RWPE2 (cell line): ENCODE data around the gene C9orf57.
"Not testable (repeated sequence)": the region's sequence is repeated elsewhere in the genome, so short reads cannot be mapped to it uniquely, and the experiment has no call there.

ENCODE experiments used
- ATAC-seq: fragments of 200-7000 bp; cut with Tn5 transposase; 3 replicates; pipeline ENCODE4 v1.9.1; 2021; ENCODE audit warnings: low read depth
- DNase-seq: peaks from one replicate; pipeline ENCODE4 v3.0.0-alpha.2; 2020; ENCODE audit warnings: low spot score
- H3K27ac ChIP-seq: fragments of 450-650 bp; 2 replicates; pipeline ENCODE4 v1.5.1; 2017; ENCODE audit warnings: mild to moderate bottlenecking; ENCODE audit not compliant: poor library complexity, severe bottlenecking
- H3K27me3 ChIP-seq: fragments of 250-450 bp; sonication (Bioruptor Pico); 2 replicates; pipeline ENCODE4 v1.5.1; 2021; ENCODE audit warnings: mild to moderate bottlenecking, moderate library complexity; ENCODE audit not compliant: insufficient read depth, poor library complexity, severe bottlenecking
- H3K36me3 ChIP-seq: fragments of 250-450 bp; sonication (Bioruptor Pico); 2 replicates; pipeline ENCODE4 v1.5.1; 2020; ENCODE audit warnings: low read depth, mild to moderate bottlenecking, moderate library complexity
- H3K4me1 ChIP-seq: fragments of 250-450 bp; sonication (Bioruptor Pico); 2 replicates; pipeline ENCODE4 v1.5.1; 2021; ENCODE audit warnings: mild to moderate bottlenecking, moderate library complexity; ENCODE audit not compliant: insufficient read depth, poor library complexity, severe bottlenecking
- H3K4me3 ChIP-seq: fragments of 250-450 bp; sonication (Bioruptor Pico); 2 replicates; pipeline ENCODE4 v1.5.1; 2021; ENCODE audit warnings: mild to moderate bottlenecking, moderate library complexity; ENCODE audit not compliant: severe bottlenecking
- H3K9me3 ChIP-seq: fragments of 250-450 bp; sonication (Bioruptor Pico); 2 replicates; pipeline ENCODE4 v1.5.1; 2021; ENCODE audit warnings: mild to moderate bottlenecking, moderate library complexity; ENCODE audit not compliant: severe bottlenecking
- CTCF ChIP-seq: fragments of 450-650 bp; IDR thresholded peaks from one replicate; pipeline ENCODE4 v1.5.1; 2017; ENCODE audit warnings: mild to moderate bottlenecking, moderate library complexity; ENCODE audit not compliant: poor library complexity, severe bottlenecking

C9orf57 gene, protein sequence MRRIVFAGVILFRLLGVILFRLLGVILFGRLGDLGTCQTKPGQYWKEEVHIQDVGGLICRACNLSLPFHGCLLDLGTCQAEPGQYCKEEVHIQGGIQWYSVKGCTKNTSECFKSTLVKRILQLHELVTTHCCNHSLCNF

DNA sequence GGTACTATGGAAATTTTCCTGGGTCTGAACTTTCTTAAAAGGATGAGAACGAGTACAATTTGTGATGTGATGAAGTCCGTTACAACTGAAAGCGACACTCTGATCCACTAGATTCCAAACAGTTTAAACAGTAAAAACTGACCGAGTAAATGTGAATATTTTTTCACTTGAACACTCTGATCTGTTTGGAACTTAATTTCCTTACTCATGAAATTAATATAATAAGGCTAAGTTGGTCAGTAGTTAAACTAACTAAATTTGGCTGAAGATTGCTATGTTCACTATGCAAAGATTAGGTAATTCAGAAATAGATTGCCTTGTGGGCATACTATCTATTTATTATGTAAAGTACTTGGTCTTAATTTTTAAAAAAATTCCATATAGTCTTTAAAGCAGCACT lies at the start of gene C9orf57:
Gene C9orf57 (minus strand): TSS at position 101 of the 400 bp plus-strand sequence. CDS start 1,282 bp downstream, outside the sequence.
- no peak for TF ChIP-seq CTCF
- DNase-seq (no peak), ATAC-seq (no peak)
- Histone ChIP-seq H3K27me3 (no peaks in the 10 kb centered on the region), H3K4me1 (no peaks in the 10 kb centered on the region), H3K4me3 (no peak within 1 kb of the TSS), H3K36me3 (no peaks in the 10 kb centered on the region), H3K9me3 (no peaks in the 10 kb centered on the region), H3K27ac (no peak within 1 kb of the TSS)

DNA sequence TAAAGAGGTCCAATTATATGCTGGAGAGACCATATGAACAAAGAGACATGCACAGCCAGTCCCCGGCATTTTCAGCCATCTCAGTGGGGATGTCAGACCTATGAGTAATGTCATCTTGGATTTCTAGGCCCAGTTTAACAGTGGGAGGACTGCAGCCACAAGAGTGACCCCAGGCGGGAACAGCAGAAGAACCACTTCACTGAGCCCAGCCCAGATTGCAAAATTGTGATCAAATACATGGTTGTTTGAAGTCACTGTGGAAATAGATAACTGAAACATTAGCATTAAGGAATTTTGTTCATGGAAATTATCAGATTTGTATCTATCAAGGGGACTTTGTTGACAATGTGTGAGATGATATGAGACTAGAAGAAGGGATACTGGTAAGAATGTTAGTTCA lies 42.1 kb upstream of the C9orf57 start:
- Histone ChIP-seq H3K9me3 (no peaks in the 10 kb centered on the region), H3K27me3 (no peaks in the 10 kb centered on the region)
- no peak for ATAC-seq

DNA sequence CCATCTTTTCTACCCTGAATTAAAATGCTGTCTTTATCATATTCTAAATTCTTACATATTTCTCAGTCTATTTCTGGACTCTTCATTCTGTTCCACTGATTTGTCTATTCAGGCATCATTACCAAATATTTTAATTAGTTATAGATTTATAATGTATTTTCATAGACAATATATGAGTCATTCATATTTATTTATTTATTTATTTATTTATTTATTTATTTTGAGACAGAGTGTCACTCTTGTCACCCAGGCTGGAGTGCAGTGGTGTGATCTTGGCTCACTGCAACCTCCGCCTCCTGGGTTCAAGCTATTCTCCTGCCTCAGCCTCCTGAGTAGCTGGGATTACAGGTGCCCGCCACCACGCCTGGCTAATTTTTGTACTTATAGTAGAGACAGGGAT lies 35.1 kb upstream of the C9orf57 start:
- not testable (repeated sequence) for H3K9me3 ChIP-seq, H3K27ac ChIP-seq, H3K36me3 ChIP-seq, DNase-seq, ATAC-seq, H3K4me3 ChIP-seq, H3K27me3 ChIP-seq, H3K4me1 ChIP-seq

More for the DNA sequence above, 42.1 kb upstream of the C9orf57 start:
- no peak overlapping the region for H3K4me3 ChIP-seq
- H3K27ac ChIP-seq: no peak overlapping the region
- no peak for DNase-seq
- H3K4me1 ChIP-seq: no peaks in the 10 kb centered on the region
- H3K36me3 ChIP-seq: no peaks in the 10 kb centered on the region
- TF ChIP-seq CTCF: no peak

DNA sequence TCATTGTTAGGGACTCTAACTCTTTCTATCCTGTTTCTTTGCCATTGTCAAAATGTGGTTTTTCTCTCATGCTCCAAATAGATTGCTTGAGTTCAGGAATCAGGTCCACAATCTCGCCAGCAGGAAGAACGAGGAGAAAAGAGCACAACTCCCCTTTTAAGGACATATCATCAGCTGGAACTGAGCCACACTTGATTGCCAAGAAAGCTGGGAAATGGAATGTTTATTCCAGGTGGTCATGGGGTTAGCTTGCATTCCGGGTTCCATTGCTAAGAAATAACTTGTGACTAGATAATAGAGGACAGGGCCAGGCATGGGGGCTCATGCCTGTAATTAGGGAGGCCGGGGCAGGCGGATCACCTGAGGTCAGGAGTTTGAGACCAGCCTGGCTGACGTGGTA lies 32.4 kb upstream of the C9orf57 start:
- Histone ChIP-seq H3K9me3 (no peaks in the 10 kb centered on the region), H3K36me3 (no peaks in the 10 kb centered on the region), H3K4me1 (no peaks in the 10 kb centered on the region), H3K27ac (no peak overlapping the region), H3K27me3 (no peaks in the 10 kb centered on the region), H3K4me3 (no peak overlapping the region)
- DNase-seq (no peak), ATAC-seq (no peak)
- TF ChIP-seq CTCF: no peak

DNA sequence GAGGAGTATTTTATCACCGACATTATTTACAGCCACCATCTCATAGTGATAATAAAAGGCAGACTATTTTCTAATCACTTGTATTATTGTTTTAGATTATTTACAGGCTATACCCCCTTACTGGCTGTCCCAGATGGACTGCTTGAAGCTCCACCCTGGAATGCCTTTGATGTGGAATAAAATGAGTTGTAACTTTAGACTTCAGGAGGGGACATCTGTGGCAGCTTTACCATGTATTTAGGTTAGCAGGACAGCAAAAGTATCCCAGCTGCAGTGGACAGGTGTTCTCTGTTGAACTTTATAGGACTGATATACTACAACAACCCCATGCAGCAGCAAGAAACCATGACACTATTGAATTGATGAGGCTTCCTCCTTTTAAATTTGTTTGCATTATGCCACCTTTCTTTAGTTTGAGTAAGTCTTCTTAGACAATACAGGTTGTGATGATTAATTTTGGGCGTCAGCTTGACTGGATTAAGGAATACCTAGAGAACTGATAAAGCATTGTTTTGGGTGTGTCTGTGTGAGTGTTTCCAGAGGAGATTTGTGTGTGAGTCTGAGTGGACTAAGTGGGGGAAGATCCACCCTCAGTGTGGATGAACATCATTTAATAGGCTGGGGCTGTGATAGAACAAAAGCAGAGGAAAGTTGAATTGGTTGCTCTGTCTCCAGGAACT lies 29.2 kb upstream of the C9orf57 start:
- no peak for DNase-seq
- no peaks in the 10 kb centered on the region for H3K9me3 ChIP-seq
- peak; percentile 21; the same call in 2 of the 3 replicates for ATAC-seq
- H3K4me3 ChIP-seq: no peak overlapping the region
- H3K4me1 ChIP-seq: no peaks in the 10 kb centered on the region
- peaks cover 4% of the 10 kb centered on the region for H3K27me3 ChIP-seq
- H3K27ac ChIP-seq: no peak overlapping the region
- no peak for TF ChIP-seq CTCF
- no peaks in the 10 kb centered on the region for H3K36me3 ChIP-seq
